SJCRH30 (cell line): ENCODE measurements around the gene SPAG9. TPM values are rescaled to one million over a fixed set of nuclear protein-coding genes. Genes with fewer than 3 reads are reported as not detected.
A peak's percentile ranks its signal among the peaks of the same experiment; 100 is the strongest.

ENCODE experiments used
- DNase-seq, 2 experiments: peaks; one replicate each; pipeline ENCODE4 v3.0.0-alpha.2; 2015 to 2020
- H3K27ac ChIP-seq: fragments of 250-450 bp; sonication (Bioruptor Pico); 2 replicates; pipeline ENCODE4 v1.5.1; 2020; ENCODE audit warnings: mild to moderate bottlenecking, moderate library complexity
- H3K27me3 ChIP-seq: fragments of 250-450 bp; sonication (Bioruptor Pico); 2 replicates; pipeline ENCODE4 v1.5.1; 2020; ENCODE audit warnings: mild to moderate bottlenecking, moderate library complexity
- H3K36me3 ChIP-seq: fragments of 250-450 bp; sonication (Bioruptor Pico); 2 replicates; pipeline ENCODE4 v1.5.1; 2020; ENCODE audit warnings: mild to moderate bottlenecking, moderate library complexity
- H3K4me1 ChIP-seq: fragments of 250-450 bp; sonication (Bioruptor Pico); 2 replicates; pipeline ENCODE4 v1.5.1; 2020; ENCODE audit warnings: mild to moderate bottlenecking, moderate library complexity
- H3K4me3 ChIP-seq: fragments of 250-450 bp; sonication (Bioruptor Pico); 2 replicates; pipeline ENCODE4 v1.5.1; 2020; ENCODE audit warnings: mild to moderate bottlenecking, moderate library complexity
- H3K9me3 ChIP-seq: fragments of 250-450 bp; sonication (Bioruptor Pico); replicated peaks from 2 replicates; pipeline ENCODE4 v1.5.1; 2020; ENCODE audit warnings: mild to moderate bottlenecking, moderate library complexity
- total RNA-seq: library from RNA; depleted of rRNA; stranded (reverse); fragments of >200 nt; shearing (Covaris generic); gene quantifications from 2 replicates; pipeline ENCODE4 v1.2.3, GENCODE V29; 2014

The SPAG9 gene
- total RNA-seq, 1 experiment from 2014 or later: 42.8 TPM

GRCh38 chr17:50979524-50979927 is 141.1 kb downstream of the SPAG9 start:
- no peaks in the 10 kb centered on the region for H3K4me1 ChIP-seq
- H3K27ac ChIP-seq: no peak overlapping the region
- no peak for DNase-seq
- peaks cover 4% of the 10 kb centered on the region for H3K36me3 ChIP-seq
- no peaks in the 10 kb centered on the region for H3K27me3 ChIP-seq
- no peak overlapping the region for H3K4me3 ChIP-seq
- H3K9me3 ChIP-seq: no peaks in the 10 kb centered on the region

- H3K27ac ChIP-seq: no peak overlapping the region
- H3K27me3 ChIP-seq: no peaks in the 10 kb centered on the region
- H3K4me1 ChIP-seq: no peaks in the 10 kb centered on the region
- H3K4me3 ChIP-seq: no peak overlapping the region
- no peak for DNase-seq
- H3K9me3 ChIP-seq: no peaks in the 10 kb centered on the region
- H3K36me3 ChIP-seq: peaks cover 4% of the 10 kb centered on the region
These were observed 143.0 kb downstream of the SPAG9 start for GRCh38 chr17:50977487-50978159.

GRCh38 chr17:50976951-50977472 is 143.7 kb downstream of the SPAG9 start:
- Histone ChIP-seq H3K4me1 (no peaks in the 10 kb centered on the region), H3K27me3 (no peaks in the 10 kb centered on the region), H3K4me3 (no peak overlapping the region), H3K9me3 (no peaks in the 10 kb centered on the region), H3K27ac (no peak overlapping the region), H3K36me3 (peaks cover 4% of the 10 kb centered on the region)
- DNase-seq: no peak

GRCh38 chr17:50973557-50974494 is 146.8 kb downstream of the SPAG9 start:
- H3K4me1 ChIP-seq: no peaks in the 10 kb centered on the region
- H3K27me3 ChIP-seq: no peaks in the 10 kb centered on the region
- no peaks in the 10 kb centered on the region for H3K9me3 ChIP-seq
- no peak overlapping the region for H3K4me3 ChIP-seq
- H3K27ac ChIP-seq: no peak overlapping the region
- H3K36me3 ChIP-seq: peaks cover 10% of the 10 kb centered on the region
- no peak for DNase-seq

- H3K27ac ChIP-seq: no peak overlapping the region
- H3K36me3 ChIP-seq: peaks cover 10% of the 10 kb centered on the region
These were observed 148.1 kb downstream of the SPAG9 start for GRCh38 chr17:50972577-50972976.

GRCh38 chr17:50967795-50968194 is 152.9 kb downstream of the SPAG9 start:
- no peak overlapping the region for H3K27ac ChIP-seq
- no peak for DNase-seq
- H3K4me1 ChIP-seq: no peaks in the 10 kb centered on the region
- peaks cover 10% of the 10 kb centered on the region for H3K36me3 ChIP-seq
- no peaks in the 10 kb centered on the region for H3K9me3 ChIP-seq
- H3K27me3 ChIP-seq: no peaks in the 10 kb centered on the region
- no peak overlapping the region for H3K4me3 ChIP-seq

More at GRCh38 chr17:50972577-50972976, 148.1 kb downstream of the SPAG9 start:
- H3K27me3 ChIP-seq: no peaks in the 10 kb centered on the region
- no peak for DNase-seq
- H3K4me3 ChIP-seq: no peak overlapping the region
- no peaks in the 10 kb centered on the region for H3K4me1 ChIP-seq
- no peaks in the 10 kb centered on the region for H3K9me3 ChIP-seq

- H3K4me3 ChIP-seq: no peak overlapping the region
- H3K27ac ChIP-seq: no peak overlapping the region
- no peaks in the 10 kb centered on the region for H3K27me3 ChIP-seq
- peaks cover 10% of the 10 kb centered on the region for H3K36me3 ChIP-seq
- H3K4me1 ChIP-seq: no peaks in the 10 kb centered on the region
- no peak for DNase-seq
- H3K9me3 ChIP-seq: no peaks in the 10 kb centered on the region
These were observed 154.5 kb downstream of the SPAG9 start for GRCh38 chr17:50966163-50966666.

- no peaks in the 10 kb centered on the region for H3K4me1 ChIP-seq
- H3K27ac ChIP-seq: no peak overlapping the region
- DNase-seq: no peak
- peaks cover 4% of the 10 kb centered on the region; the same call in 1 of the 2 replicates for H3K36me3 ChIP-seq
- no peaks in the 10 kb centered on the region for H3K27me3 ChIP-seq
- no peaks in the 10 kb centered on the region for H3K9me3 ChIP-seq
- H3K4me3 ChIP-seq: no peak overlapping the region
These were observed 157.5 kb downstream of the SPAG9 start for GRCh38 chr17:50963139-50963538.

GRCh38 chr17:50961282-50962220 is 159.1 kb downstream of the SPAG9 start:
- H3K27ac ChIP-seq: no peak overlapping the region
- H3K36me3 ChIP-seq: peaks cover 4% of the 10 kb centered on the region; the same call in 1 of the 2 replicates
- peaks cover 2% of the 10 kb centered on the region; the same call in 1 of the 2 replicates for H3K4me1 ChIP-seq
- no peak for DNase-seq
- no peak overlapping the region for H3K4me3 ChIP-seq
- H3K9me3 ChIP-seq: no peaks in the 10 kb centered on the region
- H3K27me3 ChIP-seq: no peaks in the 10 kb centered on the region

GRCh38 chr17:50959341-50959740 is 161.3 kb downstream of the SPAG9 start:
- DNase-seq: no peak
- no peaks in the 10 kb centered on the region for H3K36me3 ChIP-seq
- no peaks in the 10 kb centered on the region for H3K27me3 ChIP-seq
- H3K27ac ChIP-seq: no peak overlapping the region
- peaks cover 24% of the 10 kb centered on the region for H3K4me1 ChIP-seq
- no peaks in the 10 kb centered on the region for H3K9me3 ChIP-seq
- H3K4me3 ChIP-seq: no peak overlapping the region

- Histone ChIP-seq H3K27me3 (no peaks in the 10 kb centered on the region), H3K27ac (no peak overlapping the region), H3K9me3 (no peaks in the 10 kb centered on the region), H3K4me3 (no peak overlapping the region), H3K4me1 (peaks cover 34% of the 10 kb centered on the region), H3K36me3 (no peaks in the 10 kb centered on the region)
- DNase-seq: no peak
These were observed 162.8 kb downstream of the SPAG9 start for GRCh38 chr17:50957600-50958575.

GRCh38 chr17:50956750-50957523 is 163.7 kb downstream of the SPAG9 start:
- no peak overlapping the region for H3K27ac ChIP-seq
- peak; percentile 65 to 81 for DNase-seq
- H3K4me3 ChIP-seq: no peak overlapping the region
- H3K27me3 ChIP-seq: no peaks in the 10 kb centered on the region
- no peaks in the 10 kb centered on the region for H3K9me3 ChIP-seq
- H3K36me3 ChIP-seq: no peaks in the 10 kb centered on the region
- peaks cover 41% of the 10 kb centered on the region for H3K4me1 ChIP-seq

GRCh38 chr17:50956409-50956749 is 164.3 kb downstream of the SPAG9 start:
- Histone ChIP-seq H3K4me3 (no peak overlapping the region), H3K4me1 (peaks cover 46% of the 10 kb centered on the region), H3K9me3 (no peaks in the 10 kb centered on the region), H3K27me3 (no peaks in the 10 kb centered on the region), H3K36me3 (no peaks in the 10 kb centered on the region), H3K27ac (no peak overlapping the region)
- DNase-seq: no peak
